Effector CD8-positive, alpha-beta T cell (primary cell): ENCODE results near the gene JOSD2.
A peak's percentile ranks its signal among the peaks of the same experiment; 100 is the strongest.
"Not testable (repeated sequence)": the region's sequence is repeated elsewhere in the genome, so short reads cannot be mapped to it uniquely, and the experiment has no call there.

Experiments
- DNase-seq: peaks from one replicate; lab custom pipeline; 2025; lab: John Stamatoyannopoulos, UW

Gene JOSD2

GRCh38 chr19:50476224-50476906 lies 34.6 kb downstream of the JOSD2 start, which contains the start of the genes EMC10 and GARIN5A:
Gene EMC10 (plus strand): TSS chr19:50476507. CDS start chr19:50476545, 38 bp downstream.
Gene GARIN5A (minus strand): TSS chr19:50476848. CDS start chr19:50476388, 460 bp downstream.
- peak; percentile 87 for DNase-seq

GRCh38 chr19:50475736-50476223 lies 35.2 kb downstream of the JOSD2 start:
- DNase-seq: no peak

GRCh38 chr19:50475101-50475568 lies 35.9 kb downstream of the JOSD2 start:
- no peak for DNase-seq

GRCh38 chr19:50473336-50473735 lies 37.7 kb downstream of the JOSD2 start:
- not testable (repeated sequence) for DNase-seq

- no peak for DNase-seq
These were observed 42.2 kb downstream of the JOSD2 start for GRCh38 chr19:50468818-50469217.

GRCh38 chr19:50467566-50467965 lies 43.4 kb downstream of the JOSD2 start:
- DNase-seq: no peak

- DNase-seq: no peak
These were observed 44.3 kb downstream of the JOSD2 start for GRCh38 chr19:50466706-50467039.

GRCh38 chr19:50465986-50466705 lies 44.8 kb downstream of the JOSD2 start:
- no peak for DNase-seq

- DNase-seq: no peak
These were observed 46.0 kb downstream of the JOSD2 start for GRCh38 chr19:50465000-50465399.

- no peak for DNase-seq
These were observed 46.6 kb downstream of the JOSD2 start for GRCh38 chr19:50464348-50464747.

- no peak for DNase-seq
These were observed 48.0 kb downstream of the JOSD2 start for GRCh38 chr19:50462970-50463369.

GRCh38 chr19:50461066-50461875 lies 49.7 kb downstream of the JOSD2 start:
- peak; percentile 36 for DNase-seq

- DNase-seq: no peak
These were observed 50.7 kb downstream of the JOSD2 start for GRCh38 chr19:50460161-50460765.

- no peak for DNase-seq
These were observed 51.4 kb downstream of the JOSD2 start for GRCh38 chr19:50459638-50460037.

GRCh38 chr19:50459067-50459456 lies 51.9 kb downstream of the JOSD2 start:
- DNase-seq: no peak

- no peak for DNase-seq
These were observed 52.5 kb downstream of the JOSD2 start for GRCh38 chr19:50458396-50459066.

GRCh38 chr19:50457300-50457699 lies 53.7 kb downstream of the JOSD2 start:
- DNase-seq: no peak
